Type B pancreatic cell (in vitro differentiated cells): ENCODE data around the gene TTC33. TPM values are rescaled to one million over a fixed set of nuclear protein-coding genes. Genes with fewer than 3 reads are reported as not detected.

Source experiments
- DNase-seq: peaks from one replicate; pipeline ENCODE4 v3.0.0; 2021; ENCODE audit warnings: mixed read lengths; ENCODE audit not compliant: unreplicated experiment; ENCODE audit errors: extremely low spot score
- H3K27ac Mint-ChIP-seq: 2 replicates; pipeline ENCODE4 v1.8.0; 2021; ENCODE audit warnings: mild to moderate bottlenecking, mixed read lengths
- H3K27me3 Mint-ChIP-seq: 2 replicates; pipeline ENCODE4 v1.8.0; 2021; ENCODE audit warnings: mixed read lengths
- H3K36me3 Mint-ChIP-seq: 2 replicates; pipeline ENCODE4 v1.8.0; 2021; ENCODE audit warnings: mixed read lengths
- H3K4me1 Mint-ChIP-seq: one replicate; pipeline ENCODE4 v1.8.0; 2021; ENCODE audit warnings: mixed read lengths; ENCODE audit not compliant: unreplicated experiment
- H3K4me3 Mint-ChIP-seq: 2 replicates; pipeline ENCODE4 v1.8.0; 2021; ENCODE audit warnings: mild to moderate bottlenecking, mixed read lengths
- H3K9me3 Mint-ChIP-seq: 2 replicates; pipeline ENCODE4 v1.8.0; 2021; ENCODE audit warnings: mixed read lengths
- total RNA-seq: library from RNA; stranded (reverse); gene quantifications from 2 replicates; pipeline ENCODE4 v1.2.1, GENCODE V29; 2021; ENCODE audit warnings: low replicate concordance
- TF ChIP-seq, protein P1 (sequence below): fragments of 200-600 bp; sonication (generic); conservative IDR thresholded peaks from 2 replicates; pipeline ENCODE4 v1.5.0; 2021; ENCODE audit warnings: antibody characterized with exemption, mild to moderate bottlenecking

The TTC33 gene
- total RNA-seq, 1 donor from 2014 or later, result 15.8 TPM

DNA sequence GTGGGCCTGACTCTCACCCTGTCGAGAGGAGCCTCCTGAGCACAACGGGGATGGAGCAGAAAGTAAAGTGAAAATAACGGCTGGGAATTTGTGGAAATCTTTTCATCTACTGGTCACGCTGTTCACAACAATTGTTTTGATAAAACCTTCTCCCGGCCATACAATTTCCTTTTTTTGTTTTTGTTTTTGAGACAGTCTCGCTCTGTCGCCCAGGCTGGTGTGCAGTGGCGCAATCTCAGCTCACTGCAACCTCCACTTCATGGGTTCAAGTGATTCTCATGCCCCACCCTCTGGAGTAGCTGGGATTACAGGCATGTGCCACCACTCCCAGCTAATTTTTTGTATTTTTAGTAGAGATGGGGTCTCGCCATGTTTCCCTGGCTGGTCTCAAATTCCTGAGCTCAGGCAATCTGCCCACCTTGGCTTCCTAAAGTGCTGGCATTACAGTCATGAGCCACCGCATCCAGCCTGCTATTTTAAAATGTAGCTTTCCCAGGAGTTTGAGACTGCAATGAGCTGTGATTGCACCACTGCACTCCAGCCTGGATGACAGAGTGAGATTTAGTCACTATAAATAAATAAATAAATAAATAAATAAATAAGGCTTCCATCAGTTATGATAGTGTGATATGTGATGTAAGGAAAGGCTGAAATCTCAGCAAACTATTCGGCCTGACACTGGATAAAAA lies 149.5 kb downstream of the TTC33 start:
- H3K27ac Mint-ChIP-seq, result no peak overlapping the region
- H3K9me3 Mint-ChIP-seq, result no peaks in the 10 kb centered on the region
- TF ChIP-seq, protein P1, sequence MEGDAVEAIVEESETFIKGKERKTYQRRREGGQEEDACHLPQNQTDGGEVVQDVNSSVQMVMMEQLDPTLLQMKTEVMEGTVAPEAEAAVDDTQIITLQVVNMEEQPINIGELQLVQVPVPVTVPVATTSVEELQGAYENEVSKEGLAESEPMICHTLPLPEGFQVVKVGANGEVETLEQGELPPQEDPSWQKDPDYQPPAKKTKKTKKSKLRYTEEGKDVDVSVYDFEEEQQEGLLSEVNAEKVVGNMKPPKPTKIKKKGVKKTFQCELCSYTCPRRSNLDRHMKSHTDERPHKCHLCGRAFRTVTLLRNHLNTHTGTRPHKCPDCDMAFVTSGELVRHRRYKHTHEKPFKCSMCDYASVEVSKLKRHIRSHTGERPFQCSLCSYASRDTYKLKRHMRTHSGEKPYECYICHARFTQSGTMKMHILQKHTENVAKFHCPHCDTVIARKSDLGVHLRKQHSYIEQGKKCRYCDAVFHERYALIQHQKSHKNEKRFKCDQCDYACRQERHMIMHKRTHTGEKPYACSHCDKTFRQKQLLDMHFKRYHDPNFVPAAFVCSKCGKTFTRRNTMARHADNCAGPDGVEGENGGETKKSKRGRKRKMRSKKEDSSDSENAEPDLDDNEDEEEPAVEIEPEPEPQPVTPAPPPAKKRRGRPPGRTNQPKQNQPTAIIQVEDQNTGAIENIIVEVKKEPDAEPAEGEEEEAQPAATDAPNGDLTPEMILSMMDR, result no peak
- no peaks in the 10 kb centered on the region for H3K27me3 Mint-ChIP-seq
- H3K4me1 Mint-ChIP-seq, result peaks cover 2% of the 10 kb centered on the region
- H3K36me3 Mint-ChIP-seq, result no peaks in the 10 kb centered on the region
- no peak for DNase-seq
- no peak overlapping the region for H3K4me3 Mint-ChIP-seq

- Mint-ChIP-seq H3K4me1 (peaks cover 6% of the 10 kb centered on the region), H3K27me3 (no peaks in the 10 kb centered on the region), H3K9me3 (no peaks in the 10 kb centered on the region), H3K4me3 (no peak overlapping the region), H3K36me3 (no peaks in the 10 kb centered on the region), H3K27ac (no peak overlapping the region)
- no peak for DNase-seq
- TF ChIP-seq, protein P1, result no peak
Measured at GRCh38 chr5:40605295-40605958, 150.3 kb downstream of the TTC33 start.

DNA sequence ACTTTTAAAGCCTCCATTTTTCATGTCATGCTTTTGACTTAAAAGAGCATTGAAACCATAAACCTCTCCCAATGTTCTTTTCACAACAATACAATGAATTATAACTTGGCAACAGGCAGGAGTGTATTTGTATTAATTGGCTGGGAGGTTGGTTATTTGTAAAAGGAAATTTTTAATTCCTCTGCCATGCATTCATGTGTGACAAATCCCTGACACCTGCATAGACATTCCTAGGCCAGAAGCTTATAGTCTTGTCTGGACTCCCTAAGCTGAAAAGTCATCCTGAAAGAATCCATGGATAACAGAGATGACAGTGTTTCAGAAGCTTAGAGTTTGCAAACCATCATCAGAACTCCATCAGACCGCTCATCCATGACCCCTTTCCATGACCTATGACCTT lies 152.4 kb downstream of the TTC33 start:
- no peak overlapping the region for H3K27ac Mint-ChIP-seq
- H3K9me3 Mint-ChIP-seq, result no peaks in the 10 kb centered on the region
- peaks cover 6% of the 10 kb centered on the region for H3K4me1 Mint-ChIP-seq
- no peak overlapping the region for H3K4me3 Mint-ChIP-seq
- no peaks in the 10 kb centered on the region for H3K27me3 Mint-ChIP-seq
- H3K36me3 Mint-ChIP-seq, result no peaks in the 10 kb centered on the region
- TF ChIP-seq, protein P1, result no peak
- DNase-seq, result no peak

DNA sequence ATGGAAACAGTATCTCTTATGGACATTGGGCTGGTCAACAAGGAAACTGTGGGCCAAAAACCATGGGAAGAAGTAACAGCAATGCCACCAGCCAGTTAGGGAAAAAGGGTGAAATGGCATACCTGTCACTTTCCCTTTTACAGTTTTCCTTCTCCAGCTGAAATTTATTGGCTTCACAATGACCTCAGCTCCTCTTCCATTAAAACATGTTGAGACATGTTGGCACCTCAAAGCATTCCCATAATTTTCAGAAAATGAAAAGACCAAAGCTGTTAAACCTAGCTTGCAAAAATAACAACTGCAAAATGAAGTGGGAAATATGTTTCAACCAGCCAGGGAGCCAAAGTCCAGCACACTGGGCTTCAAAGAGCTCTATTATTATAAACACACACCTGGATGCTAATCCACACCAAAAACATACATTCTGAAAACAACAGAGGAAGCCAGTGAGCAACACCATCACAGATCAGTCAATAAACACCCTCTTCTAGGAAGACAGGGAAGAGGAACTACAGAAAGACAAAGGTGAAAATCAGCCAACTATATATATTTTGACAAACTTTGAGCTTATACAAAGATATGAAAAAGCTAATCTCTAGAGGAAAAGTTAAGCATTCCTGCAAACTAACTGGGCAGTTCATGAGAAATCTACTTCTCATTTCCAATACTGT lies 154.4 kb downstream of the TTC33 start:
- H3K36me3 Mint-ChIP-seq, result no peaks in the 10 kb centered on the region

GRCh38 chr5:40600383-40600782 lies 155.4 kb downstream of the TTC33 start:
- peaks cover 6% of the 10 kb centered on the region for H3K4me1 Mint-ChIP-seq
- H3K4me3 Mint-ChIP-seq, result no peak overlapping the region
- no peaks in the 10 kb centered on the region for H3K27me3 Mint-ChIP-seq
- no peaks in the 10 kb centered on the region for H3K36me3 Mint-ChIP-seq
- TF ChIP-seq, protein P1, result no peak
- H3K9me3 Mint-ChIP-seq, result no peaks in the 10 kb centered on the region
- DNase-seq, result no peak
- no peak overlapping the region for H3K27ac Mint-ChIP-seq

More for the DNA sequence above, 154.4 kb downstream of the TTC33 start:
- Mint-ChIP-seq H3K4me3 (no peak overlapping the region), H3K4me1 (peaks cover 6% of the 10 kb centered on the region), H3K27me3 (no peaks in the 10 kb centered on the region), H3K27ac (no peak overlapping the region), H3K9me3 (no peaks in the 10 kb centered on the region)
- DNase-seq, result no peak
- TF ChIP-seq, protein P1, result no peak
